Activated CD4-positive, CD25-positive, alpha-beta regulatory T cell (primary cell): ENCODE results near the gene MAP7.
"Not testable (repeated sequence)": the region's sequence is repeated elsewhere in the genome, so short reads cannot be mapped to it uniquely, and the experiment has no call there.

Experiments
- DNase-seq, 4 experiments: peaks; one replicate each; lab custom pipeline; 2025; lab: John Stamatoyannopoulos, UW

MAP7 gene

DNA sequence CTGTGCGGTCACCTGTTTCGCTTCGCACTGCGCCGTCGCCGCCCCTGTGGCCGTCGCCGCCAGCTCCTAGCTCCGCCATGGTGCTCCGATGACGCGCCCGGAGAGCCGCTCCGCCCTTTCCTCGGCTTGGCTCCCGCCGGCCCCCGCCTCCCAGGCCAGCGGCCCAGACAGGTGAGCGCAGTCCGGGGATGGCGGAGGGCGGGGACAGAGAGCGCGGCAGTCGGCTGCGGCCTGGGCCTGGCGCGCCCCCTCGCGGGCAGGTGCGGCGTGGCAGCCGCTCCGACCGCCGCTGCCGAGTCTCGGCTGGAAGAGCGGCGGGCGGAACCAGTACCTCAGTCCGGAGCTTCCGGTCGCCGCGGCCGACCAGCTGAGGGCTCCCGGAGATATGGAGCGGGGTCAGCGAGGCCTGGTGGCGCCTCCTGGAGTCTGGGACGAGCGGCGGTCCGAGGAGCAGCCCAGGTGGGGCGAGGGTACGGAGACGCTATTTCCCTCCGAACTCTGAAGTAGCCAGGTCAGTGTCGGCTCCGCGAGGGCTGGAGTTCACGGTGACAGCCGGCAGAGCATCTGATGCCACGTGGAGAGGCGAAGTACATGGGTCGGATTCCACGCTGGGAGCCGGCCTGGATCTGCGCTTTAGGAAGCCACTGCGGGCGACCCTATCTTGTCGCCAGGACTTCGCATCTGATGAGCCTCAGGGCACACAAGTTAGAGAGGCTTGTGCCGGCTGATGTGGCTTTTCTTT lies at the start of gene MAP7:
TSS of gene MAP7 (minus strand) at position 93 of the 742 bp plus-strand sequence. CDS start at position 79, 14 bp downstream.
- peak; percentile 22 to 44 (median 30) for DNase-seq

DNA sequence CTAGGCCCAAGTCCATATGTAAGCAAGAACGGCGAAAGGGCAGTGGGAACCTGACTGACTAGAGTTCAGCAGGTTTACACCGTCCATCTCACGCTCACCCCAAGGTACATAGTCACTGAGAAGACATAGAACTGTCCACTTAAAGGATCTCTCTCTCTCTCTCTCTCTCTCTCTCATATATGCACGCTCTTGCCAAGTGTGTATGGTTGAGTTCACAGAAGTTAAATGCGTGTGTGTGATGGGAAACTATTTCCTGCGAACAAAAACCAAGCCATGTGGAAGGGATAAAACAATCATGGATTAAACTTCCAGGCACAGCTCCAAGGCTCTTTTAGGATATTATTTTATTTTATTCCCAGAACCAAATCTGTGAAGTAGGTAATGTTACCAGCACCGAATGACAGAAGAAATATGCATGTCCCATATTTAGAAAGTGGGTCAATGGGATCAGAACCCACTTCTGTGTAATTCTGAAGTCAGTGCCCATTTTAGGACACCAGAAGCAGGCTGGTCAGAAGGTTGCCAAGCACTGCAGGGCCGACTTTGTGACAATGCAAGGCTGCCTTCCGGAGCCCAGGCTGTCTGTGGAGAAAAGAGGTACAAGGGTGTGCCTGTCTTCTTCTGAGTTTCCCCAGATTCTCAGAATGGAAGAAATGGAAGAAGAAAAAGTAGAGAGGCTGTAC lies 49.2 kb upstream of the MAP7 start:
- no peak for DNase-seq

DNA sequence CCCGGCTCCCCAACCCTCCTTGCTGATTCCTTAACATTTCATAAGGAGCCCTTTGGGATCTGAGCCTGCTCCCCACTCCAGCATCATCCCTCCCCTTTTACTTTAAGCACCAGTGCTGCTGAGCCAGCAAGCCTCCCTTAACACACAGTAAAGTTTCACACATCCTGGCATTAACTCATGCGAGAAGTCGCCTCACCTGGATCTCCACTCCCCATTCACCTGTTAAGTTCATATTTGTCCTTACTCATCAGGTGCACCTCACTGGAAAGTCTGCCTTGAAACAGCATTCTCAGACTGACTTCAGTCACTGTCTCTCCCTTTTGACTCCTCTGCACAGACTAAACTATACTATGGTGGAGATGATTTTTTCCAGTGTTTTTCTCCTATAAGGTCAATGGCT lies 47.8 kb upstream of the MAP7 start:
- DNase-seq = no peak

DNA sequence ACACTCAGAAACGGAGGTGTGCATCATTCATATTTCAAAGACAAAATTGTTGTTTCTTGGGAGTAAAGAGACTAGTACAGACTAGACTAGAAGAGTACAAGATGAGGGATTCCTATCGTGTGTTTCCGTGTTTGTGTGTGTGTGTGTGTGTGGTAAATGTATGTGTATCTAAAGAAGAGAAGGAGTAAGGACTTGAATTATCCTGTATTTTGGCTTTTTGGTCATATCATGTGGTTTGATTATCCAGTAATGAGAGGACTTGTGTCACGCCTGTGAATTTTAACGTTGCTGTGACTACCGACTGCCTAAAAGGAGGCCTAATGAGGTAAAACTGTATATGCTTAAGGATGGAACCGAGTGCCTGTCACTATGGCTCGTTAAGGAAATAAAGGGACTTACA lies 44.4 kb upstream of the MAP7 start:
- DNase-seq = no peak

DNA sequence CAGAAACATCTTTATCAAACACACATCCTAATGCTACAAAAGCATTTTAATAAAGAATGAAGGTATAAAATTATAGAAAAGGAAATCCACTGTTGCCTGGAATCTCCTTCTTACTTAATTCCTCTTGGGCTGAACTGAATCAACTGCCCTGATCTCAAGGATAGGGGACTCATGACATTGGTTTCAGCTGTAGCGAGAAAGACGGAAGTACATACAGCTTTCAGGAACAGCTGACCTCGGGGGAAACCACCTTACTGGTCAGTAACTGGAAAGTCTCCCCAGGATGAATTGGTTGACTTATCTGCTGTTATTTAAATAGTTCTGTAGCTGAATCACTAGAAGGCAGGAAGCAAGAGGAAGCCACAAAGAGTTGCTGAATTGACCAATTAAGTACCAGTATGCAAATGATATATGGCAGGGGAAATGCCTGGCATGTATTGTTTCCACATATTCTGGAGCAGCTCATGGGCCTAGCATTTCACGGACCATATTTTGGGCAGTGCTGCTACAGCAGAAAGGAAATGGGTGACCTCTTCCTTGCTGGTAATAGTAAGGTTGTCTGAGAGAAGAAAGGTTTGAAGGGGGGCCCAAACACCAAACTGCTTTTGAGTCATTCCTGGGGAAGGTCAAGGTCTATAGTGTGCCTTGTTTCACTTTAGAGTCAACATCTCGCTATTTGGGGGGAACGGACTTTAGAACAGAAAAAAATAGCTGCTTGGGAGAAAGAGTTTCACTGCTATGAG lies 43.7 kb upstream of the MAP7 start:
- no peak for DNase-seq

DNA sequence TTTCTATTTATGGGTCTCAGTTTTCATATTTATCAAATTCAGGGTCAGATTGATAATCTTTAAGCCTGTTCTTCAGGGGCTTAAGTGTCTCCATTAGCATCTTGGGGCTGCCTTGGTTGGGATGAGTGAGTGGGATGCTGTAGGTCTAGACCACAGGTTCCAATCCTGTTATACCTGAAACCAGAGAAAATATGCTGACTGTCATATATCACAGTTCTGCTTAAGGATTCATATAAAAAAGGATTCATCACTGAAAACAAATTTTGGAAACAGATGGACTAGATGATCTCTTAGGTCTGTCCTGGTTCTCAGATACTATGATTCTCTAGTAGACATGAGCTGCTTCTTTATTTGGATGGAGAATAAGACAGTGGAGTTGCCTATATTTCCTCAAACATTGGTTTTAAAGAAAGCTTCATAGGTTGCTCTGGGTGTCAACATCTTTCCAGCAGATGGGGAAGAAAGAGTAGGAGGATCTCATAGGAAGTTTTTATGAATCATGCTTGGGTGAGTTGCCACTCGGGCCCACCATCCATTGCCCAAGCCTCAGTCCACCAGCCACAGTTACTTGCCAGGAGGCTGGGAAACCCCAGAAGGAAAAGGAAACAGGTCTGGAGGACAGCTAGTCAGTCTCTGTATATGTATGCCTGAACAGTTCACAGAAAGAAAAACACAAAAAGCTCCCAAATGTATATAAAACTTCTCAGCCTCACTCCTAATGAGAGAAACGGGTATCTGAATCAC lies 42.9 kb upstream of the MAP7 start:
- DNase-seq = no peak

DNA sequence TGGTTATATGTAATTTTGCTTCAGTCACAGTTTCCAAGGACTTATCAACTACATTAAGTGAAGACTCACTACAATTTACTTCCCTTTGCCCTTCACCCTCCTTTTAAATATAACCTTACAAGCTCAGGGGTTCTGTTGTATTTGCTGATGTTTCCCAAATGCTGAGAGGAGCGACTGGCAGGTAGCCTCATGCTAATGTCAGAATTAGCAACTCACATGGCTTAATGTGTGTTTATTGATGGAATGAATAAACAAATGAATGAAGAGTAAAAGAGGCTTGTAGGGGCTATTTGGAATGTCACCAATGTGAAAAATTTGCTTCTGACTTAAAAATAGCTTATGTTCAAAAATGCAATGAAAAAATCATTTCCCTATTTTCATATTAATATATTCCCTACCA lies 41.4 kb upstream of the MAP7 start:
- DNase-seq = no peak

DNA sequence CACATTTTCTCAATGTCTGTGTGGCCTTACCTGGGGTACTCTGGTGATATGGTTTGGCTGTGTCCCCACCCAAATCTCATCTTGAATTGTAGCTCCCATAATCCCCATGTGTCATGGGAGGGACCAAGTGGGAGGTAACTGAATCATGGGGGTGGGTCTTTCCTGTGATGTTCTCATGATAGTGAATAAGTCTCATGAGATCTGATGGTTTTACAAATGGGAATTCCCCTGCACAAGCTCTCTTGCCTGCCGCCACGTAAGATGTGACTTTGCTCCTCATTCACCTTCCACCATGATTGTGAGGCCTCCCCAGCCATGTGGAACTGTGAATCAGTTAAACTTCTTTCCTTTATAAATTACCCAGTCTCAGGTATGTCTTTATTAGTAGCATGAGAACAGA lies 40.6 kb upstream of the MAP7 start:
- DNase-seq = not testable (repeated sequence)

DNA sequence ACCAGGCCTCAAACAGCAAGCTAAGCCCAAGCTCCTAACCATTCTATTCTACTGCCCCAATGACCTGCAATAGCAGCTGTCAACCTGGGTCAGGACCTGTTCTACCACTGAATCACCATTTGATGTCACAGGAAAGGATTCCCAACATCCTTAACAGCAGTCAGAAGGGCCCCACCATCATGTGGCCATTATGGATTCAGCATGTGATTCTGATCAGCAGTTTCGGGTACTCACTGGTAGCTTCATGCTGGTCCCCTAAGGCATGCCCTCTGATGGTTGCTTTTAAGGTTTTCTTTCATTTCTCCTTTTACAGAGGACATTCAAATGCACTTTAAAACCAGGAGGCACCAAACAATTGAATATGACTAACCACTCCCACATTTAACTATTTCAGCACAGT lies 37.3 kb upstream of the MAP7 start:
- no peak for DNase-seq

DNA sequence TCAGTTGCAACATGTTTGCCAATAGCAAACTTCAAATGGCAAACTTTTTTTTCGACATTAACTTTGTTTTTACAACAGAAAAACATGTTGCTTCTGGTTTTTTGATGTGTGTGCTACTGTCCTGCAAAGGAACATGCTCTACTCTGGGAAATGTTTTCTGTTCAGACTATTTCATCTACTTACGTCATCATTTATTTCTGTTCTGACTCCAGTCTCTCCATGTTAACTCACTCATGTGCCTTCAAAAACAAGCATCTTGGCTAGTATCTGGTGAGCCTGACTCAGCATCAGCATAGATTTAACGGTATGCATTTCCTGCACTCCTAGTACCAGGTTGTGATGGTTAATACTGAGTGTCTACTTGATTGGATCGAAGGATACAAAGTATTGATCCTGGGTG lies 36.1 kb upstream of the MAP7 start:
- no peak for DNase-seq

DNA sequence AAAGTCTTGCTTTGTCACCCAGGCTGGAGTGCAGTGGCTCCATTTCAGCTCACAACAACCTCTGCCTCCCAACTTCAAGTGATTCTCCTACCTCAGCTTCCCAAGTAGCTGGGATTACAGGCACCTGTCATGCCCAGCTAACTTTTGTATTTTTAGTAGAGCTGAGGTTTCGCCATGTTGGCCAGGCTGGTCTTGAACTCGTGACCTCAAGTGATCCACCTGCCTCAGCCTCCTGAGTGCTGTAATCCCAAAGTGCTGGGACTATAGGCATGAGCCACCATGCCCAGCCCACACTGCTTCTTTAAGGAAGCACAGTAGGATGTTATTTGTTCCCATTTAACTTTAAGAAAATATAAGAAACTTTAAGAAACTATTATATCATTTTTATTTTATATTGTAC lies 35.3 kb upstream of the MAP7 start:
- not testable (repeated sequence) for DNase-seq

DNA sequence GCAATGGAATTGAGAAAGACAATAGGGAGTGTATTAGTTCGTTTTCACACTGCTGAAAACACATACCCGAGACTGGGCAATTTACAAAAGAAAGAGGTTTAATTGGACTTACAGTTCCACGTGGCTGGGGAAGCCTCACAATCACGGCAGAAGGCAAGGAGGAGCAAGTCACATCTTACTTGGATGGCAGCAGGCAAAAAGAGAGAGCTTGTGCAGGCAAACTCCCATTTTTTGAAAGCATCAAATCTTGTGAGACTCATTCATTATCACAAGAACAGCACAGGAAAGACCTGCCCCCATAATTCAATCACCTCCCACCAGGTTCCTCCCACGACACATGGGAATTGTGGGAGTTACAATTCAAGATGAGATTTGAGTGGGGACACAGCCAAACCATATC lies 34.1 kb upstream of the MAP7 start:
- DNase-seq = not testable (repeated sequence)

DNA sequence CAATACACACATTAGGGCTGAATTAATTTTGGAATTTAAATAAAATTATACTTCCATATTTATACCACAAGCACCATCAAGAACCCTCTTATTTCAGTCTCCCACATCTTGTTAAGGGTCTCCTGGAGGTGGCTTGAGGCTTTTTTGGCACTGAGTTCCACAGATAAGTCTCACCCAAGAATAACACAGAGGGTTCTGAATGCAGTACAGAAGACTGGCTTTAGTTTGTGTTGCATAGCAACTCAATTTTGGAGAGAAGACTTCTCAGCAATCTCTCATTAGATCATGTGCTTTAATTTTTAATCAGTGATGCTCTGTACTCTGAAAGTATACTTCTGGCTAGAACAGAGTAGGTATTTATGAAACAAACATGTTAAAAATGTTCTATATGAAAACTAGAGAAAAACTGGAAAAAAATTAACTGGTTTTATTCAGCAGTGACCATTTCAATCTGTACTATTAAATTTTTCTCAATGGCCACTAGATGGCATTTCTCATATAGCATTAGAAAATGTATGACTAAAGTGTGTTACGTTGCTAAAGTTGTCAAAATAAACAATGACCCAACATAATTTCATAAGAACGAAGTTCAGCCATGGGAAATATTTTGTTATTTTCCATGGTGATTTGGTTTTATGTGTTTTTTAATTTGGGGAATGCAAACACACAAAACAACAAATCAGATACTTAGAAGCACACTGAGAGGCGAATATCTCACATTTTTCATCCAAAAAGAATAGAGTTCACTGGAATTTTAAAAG lies 32.7 kb upstream of the MAP7 start:
- no peak for DNase-seq

DNA sequence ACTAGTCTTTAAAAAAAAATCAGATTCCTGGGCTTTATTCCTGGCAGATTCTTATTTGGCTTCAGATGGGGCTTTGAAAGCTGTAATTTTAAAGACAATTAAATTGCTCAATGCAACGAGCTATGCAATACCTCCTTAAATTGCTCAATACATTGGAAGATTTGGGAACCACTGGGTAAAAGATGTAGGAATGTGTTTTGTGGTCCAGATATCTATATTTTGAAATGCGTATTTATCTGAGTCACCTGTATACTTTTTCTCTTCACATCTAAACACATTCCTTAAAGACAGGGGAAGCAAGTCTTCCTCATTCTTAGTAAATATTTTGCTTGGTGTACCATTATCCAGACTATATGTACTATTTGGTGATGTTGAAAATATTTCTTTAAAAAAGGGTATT lies 29.6 kb upstream of the MAP7 start:
- no peak for DNase-seq

DNA sequence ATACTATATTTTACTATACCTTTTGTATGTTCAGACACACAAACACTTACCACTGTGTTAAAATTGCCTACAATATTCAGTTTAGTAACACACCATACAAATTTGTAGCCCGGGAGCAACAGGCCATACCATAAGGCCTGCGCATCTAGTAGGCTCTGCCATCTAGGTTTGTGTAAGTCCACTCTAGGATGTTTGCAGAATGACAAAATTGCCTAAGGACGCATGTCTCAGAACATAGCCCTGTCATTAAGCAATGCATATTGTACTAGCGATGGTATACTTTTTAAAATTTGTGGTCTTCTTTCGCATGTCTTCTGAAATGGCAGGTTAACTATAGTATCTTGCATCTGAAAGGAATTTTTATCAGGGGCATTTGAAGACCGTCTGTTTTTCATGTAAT lies 26.6 kb upstream of the MAP7 start:
- no peak for DNase-seq

DNA sequence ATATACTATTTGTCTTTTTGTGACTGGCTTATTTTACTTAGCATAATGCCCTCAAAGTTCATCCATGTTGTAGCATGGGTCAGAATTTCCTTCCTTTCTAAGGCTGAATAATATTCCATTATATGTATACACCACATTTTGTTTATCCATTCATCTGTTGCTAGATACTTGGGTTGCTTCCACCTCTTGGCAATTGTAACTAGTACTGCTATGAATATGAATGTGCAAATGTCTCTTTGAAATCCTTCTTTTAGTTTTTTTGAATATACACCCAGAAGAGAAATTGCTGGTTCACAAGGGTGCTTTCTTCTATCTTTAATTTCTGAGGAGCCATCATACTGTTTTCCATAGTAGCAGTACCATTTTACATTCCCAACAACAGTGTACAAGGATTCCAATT lies 21.3 kb upstream of the MAP7 start:
- DNase-seq = no peak

DNA sequence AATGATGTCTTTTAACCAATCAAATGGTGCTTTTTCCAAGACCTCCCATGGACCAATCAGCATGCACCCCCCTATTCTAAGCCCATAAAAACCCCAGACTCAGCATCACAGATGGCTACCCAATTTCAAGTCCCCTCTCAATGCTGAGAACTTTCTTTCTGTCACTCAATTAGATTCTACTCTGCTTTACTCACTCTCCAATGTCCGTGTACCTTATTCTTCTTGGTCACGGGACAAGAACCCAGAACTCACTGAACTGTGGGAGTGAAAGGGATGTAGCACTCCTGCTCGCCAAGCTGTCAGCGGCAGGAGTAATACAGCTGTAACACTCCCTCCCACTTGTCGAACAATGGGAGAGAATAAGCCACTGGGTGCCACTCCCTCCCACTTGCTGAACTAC lies 20.8 kb upstream of the MAP7 start:
- DNase-seq = no peak

DNA sequence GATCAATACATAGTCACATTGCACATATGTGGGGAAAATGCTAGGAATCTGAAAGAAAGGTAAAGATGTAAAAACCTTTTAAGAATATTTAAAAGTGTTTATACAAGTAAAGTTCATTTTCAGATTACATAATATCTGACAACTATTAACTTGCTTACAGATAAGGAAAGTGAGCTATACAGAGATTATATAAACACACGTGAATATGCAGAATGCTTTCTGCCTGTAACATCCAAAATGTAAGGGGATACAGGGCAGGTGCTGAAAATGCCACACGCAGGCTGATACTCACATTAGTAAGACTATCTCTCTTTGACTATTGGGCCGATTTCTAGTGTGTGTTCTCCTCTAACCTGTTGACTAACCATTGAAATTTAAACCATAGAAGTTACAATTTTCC lies 17.9 kb upstream of the MAP7 start:
- DNase-seq = no peak

DNA sequence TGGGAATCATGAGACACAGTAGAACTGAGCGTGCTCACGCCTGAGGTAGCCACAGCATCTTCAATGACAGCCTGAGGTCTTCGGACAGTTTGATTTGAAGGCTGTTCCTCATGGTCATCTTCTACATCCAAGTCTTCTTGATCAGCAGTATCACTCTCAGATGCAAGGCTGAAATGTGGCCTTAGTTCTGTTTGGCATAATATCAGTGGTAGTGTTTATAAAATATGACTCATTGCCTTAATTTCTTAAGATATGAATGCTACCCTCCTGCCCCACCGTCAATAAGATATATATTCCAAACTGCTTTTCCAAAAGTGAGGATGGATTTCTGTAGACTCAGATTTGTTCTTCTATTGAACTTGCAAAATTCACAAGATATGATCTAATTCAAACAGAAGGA lies 17.5 kb upstream of the MAP7 start:
- DNase-seq = no peak

DNA sequence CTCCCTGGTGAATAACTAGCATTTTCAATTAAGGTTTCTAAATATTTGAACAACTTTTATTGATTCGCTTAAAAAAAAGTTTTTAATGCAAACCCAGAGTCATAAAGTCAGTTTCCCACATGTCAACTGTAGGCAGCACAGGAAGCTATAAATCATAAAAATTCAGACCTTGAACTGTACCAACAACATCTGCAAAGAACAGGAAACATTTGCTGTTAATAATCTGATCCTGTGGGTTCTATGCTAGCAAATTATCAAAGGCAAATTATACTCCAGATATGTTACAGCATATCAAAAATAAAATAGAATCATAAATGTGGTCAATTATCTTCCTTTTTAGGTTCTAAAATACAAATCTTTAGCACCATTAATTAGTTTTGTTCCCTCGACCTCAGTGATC lies 16.6 kb upstream of the MAP7 start:
- DNase-seq = no peak

DNA sequence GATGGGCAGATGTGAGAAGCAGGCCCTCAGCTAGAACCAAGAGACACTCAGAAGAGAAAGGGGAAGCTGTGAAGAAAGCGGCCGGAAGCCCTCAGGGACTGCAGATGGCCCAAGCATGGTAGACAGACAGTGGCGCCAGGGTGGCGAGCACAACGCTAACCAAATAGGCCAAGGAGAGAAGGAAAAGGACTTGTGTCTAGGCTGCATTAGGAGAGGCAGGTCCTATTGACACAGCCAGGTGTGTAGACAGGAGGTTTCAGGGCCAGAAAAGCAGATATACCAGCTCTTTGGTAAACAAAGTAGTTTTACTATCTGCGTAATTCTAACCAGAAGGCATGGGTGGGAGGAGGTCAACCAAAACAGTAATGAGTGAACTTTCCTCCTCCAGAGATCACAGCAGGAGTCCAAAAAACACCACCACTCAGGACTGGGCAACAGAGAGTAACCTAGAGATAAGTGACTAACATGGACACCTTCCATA lies 15.8 kb upstream of the MAP7 start:
- DNase-seq = no peak

DNA sequence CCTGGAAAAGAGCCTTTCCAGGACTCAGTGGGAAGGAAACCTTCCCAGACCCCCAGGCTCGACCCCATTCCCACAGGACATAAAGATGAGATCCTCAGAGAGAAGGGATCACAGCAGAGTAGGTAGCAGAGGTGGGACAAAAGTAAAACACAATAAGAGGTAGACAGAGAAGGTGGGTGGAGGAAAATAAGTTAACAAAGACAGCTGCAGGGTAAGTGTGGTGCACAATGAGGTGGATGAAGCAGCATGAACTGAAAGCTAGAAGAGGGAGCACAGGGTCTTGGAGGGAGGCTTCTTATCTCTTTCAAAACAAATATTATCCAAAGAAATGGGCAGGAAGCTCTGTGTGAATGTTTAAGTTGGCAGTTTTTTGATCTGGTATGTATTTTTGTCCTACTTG lies 14.0 kb upstream of the MAP7 start:
- no peak for DNase-seq
